Transverse colon (tissue), 3 donors: ENCODE results near the gene SLC17A8.

Experiments
- EP300 ChIP-seq: sonication (generic); formaldehyde crosslinking; IDR thresholded peaks from one replicate; pipeline ENCODE4 v1.6.1; 2017; ENCODE audit warnings: antibody characterized with exemption, low read depth
- POLR2A ChIP-seq: fragments of 450-650 bp; IDR thresholded peaks from one replicate; pipeline ENCODE4 v1.6.1; 2016; ENCODE audit warnings: antibody characterized with exemption, mild to moderate bottlenecking, moderate library complexity
- TF ChIP-seq, protein P1 (sequence below), 5 experiments: fragments of 200-600 bp in 3 of 5; fragments of 450-650 bp in 2 of 5; sonication (generic) in 3 of 5; IDR thresholded peaks; 1 replicate in 2 of 5; 2 replicates in 3 of 5; pipeline ENCODE4 v1.5.1; 2016 to 2017; ENCODE audit warnings: antibody characterized with exemption in 5 of 5, inconsistent platforms in 3 of 5, mild to moderate bottlenecking in 2 of 5, moderate library complexity in 1 of 5

DNA sequence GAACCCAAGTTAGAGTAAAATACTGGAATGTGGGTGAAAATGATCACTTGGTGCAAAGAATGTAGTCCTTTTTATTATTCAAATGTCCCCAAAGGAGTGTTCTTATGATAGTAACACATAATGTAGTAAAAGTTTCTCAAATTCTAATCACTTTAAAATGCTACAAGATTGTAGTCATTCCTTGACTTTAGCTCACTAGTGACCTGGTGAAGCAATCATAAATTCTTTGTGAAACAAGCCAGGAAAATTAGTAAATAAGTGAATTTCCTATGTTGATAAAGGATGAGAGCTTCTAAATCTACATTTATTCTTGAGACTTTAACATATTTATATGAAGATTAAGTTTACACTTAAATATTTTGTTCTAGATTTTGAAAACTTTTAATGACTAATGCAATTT is 30.7 kb upstream of the SLC17A8 start:
- TF ChIP-seq, protein P1, sequence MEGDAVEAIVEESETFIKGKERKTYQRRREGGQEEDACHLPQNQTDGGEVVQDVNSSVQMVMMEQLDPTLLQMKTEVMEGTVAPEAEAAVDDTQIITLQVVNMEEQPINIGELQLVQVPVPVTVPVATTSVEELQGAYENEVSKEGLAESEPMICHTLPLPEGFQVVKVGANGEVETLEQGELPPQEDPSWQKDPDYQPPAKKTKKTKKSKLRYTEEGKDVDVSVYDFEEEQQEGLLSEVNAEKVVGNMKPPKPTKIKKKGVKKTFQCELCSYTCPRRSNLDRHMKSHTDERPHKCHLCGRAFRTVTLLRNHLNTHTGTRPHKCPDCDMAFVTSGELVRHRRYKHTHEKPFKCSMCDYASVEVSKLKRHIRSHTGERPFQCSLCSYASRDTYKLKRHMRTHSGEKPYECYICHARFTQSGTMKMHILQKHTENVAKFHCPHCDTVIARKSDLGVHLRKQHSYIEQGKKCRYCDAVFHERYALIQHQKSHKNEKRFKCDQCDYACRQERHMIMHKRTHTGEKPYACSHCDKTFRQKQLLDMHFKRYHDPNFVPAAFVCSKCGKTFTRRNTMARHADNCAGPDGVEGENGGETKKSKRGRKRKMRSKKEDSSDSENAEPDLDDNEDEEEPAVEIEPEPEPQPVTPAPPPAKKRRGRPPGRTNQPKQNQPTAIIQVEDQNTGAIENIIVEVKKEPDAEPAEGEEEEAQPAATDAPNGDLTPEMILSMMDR (IDR thresholded peaks at IDR 0.05) = no peak
- TF ChIP-seq EP300 (no peak), POLR2A (no peak)
